Esophagus muscularis mucosa (tissue), 2 donors: Measurements from ENCODE around the gene TSC2.

ENCODE experiments used
- EP300 ChIP-seq: sonication (generic); formaldehyde crosslinking; IDR thresholded peaks from one replicate; pipeline ENCODE4 v1.6.1; 2017; ENCODE audit warnings: antibody characterized with exemption
- POLR2A ChIP-seq: fragments of 450-650 bp; IDR thresholded peaks from one replicate; pipeline ENCODE4 v1.6.1; 2017; ENCODE audit warnings: antibody characterized with exemption, moderate library complexity, mild to moderate bottlenecking, low read depth

GRCh38 chr16:2034696-2035430 lies 12.9 kb upstream of the TSC2 start:
- TF ChIP-seq EP300 (no peak), POLR2A (no peak)
